HTR-8/SVneo (cell line): ENCODE measurements around the gene SYP.
"Not testable (repeated sequence)": the region's sequence is repeated elsewhere in the genome, so short reads cannot be mapped to it uniquely, and the experiment has no call there.

ENCODE experiments used
- DNase-seq: peaks from one replicate; pipeline ENCODE4 v3.0.0; 2011; ENCODE audit warnings: low spot score, mixed read lengths; ENCODE audit not compliant: insufficient read length
- FAIRE-seq: peaks from 2 replicates; lab custom pipeline; 2011; peaks lifted over from hg19 to GRCh38; lab: Jason Lieb, UNC

SYP gene

DNA sequence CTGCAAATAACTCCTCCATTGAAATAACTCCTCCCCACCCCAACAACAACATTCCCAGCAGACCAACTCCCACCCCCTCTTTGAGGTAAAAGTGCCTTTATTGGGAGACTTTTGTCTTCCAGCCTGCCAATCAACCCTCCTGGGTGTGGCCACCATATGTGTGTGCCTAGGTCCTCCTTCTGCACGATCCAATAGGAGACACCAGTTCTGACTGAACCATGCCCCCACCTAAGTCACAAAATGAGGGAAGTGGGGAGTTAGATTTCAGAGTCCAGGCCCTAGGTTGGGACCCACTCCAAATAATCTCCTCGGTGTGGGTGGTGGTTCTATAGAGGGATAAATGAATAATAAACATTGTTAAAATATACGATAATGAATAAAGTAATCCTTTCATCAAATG lies 25.3 kb downstream of the SYP start:
- DNase-seq (no peak), FAIRE-seq (no peak)

DNA sequence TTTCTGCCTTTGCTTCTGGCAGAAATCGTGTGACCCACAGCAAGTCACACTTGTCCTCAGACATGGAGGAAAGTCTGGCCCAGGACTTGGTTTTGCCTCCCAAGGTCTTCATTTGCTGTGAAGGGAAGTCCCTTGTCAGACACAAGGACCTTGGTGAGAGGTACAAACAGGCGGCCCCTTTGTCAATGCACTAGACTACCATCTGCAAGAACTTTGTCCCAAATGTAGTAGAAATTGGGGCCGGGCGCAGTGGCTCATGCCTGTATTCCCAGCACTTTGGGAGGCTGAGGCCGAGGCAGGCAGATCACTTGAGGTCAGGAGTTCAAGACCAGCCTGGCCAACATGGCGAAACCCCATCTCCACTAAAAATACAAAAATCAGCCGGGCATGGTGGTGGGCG lies 26.4 kb downstream of the SYP start:
- DNase-seq, FAIRE-seq: not testable (repeated sequence)

DNA sequence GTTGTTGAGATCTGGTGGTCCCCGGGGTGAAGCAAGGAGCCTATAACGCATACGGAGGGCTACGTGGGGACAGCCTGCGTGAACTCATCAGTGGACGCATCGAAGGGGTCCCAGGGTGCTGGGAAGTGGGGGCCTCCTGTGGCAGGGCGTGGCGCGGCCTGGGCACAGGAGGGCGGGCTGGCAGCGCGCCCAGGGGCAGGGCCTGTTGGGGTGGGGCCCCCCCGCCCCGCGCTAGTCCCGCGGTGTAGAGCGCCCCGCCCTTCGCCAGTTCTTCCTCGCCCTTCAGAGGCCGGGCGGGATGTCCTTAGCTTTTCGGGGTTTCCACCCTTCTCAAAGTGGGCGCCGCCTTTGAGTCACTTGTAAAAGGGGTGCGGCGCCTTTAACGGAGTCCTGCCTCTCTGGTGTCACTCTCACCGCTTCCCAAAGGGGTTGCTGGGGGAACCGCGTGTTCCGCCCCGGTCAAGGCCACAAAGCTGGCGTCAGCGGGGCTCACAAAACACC lies 27.7 kb downstream of the SYP start:
- DNase-seq: no peak
- FAIRE-seq: no peak

DNA sequence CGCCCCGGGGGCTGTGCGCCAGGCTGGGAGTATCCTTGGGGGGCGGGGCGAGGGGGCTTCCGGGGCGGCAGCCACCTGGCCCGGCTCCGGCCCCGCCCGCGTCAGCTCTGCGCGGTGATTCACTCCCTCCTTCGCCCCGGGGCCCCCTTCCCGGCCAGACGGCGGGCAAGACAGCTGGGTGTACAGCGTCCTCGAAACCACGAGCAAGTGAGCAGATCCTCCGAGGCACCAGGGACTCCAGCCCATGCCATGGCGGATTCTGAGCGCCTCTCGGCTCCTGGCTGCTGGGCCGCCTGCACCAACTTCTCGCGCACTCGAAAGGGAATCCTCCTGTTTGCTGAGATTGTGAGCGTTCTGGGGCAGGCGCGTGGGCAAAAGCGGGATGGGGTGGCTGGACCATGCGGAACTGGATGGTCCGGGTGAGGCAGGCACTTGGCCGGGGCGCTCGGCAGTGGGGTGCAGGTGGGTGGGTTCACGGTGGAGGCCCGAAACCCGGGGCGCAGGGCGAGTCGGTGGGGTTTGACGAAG lies 28.2 kb downstream of the SYP start, which contains the start of gene PLP2:
PLP2 (plus strand) TSS at position 147 of the 528 bp plus-strand sequence; CDS start at position 250, 103 bp downstream.
- FAIRE-seq (no peak), DNase-seq (peak; percentile 56)

DNA sequence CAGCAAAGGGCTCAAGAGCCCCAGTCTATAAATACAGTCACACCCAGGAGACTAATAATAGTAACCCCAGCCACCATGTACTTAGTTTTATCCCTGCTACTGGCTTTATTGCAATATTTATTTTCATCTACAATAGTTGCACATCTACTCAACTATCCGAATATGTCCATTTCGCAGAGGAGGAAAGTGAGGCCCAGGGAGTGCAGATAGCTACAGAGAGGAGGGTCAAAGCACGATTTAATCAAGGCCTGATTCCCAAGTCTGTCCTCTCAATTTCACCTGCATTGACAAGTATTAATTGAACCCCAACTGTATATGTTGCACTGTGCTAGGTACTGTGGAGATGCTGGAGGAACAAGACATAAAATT lies 32.3 kb downstream of the SYP start:
- FAIRE-seq (no peak), DNase-seq (no peak)

DNA sequence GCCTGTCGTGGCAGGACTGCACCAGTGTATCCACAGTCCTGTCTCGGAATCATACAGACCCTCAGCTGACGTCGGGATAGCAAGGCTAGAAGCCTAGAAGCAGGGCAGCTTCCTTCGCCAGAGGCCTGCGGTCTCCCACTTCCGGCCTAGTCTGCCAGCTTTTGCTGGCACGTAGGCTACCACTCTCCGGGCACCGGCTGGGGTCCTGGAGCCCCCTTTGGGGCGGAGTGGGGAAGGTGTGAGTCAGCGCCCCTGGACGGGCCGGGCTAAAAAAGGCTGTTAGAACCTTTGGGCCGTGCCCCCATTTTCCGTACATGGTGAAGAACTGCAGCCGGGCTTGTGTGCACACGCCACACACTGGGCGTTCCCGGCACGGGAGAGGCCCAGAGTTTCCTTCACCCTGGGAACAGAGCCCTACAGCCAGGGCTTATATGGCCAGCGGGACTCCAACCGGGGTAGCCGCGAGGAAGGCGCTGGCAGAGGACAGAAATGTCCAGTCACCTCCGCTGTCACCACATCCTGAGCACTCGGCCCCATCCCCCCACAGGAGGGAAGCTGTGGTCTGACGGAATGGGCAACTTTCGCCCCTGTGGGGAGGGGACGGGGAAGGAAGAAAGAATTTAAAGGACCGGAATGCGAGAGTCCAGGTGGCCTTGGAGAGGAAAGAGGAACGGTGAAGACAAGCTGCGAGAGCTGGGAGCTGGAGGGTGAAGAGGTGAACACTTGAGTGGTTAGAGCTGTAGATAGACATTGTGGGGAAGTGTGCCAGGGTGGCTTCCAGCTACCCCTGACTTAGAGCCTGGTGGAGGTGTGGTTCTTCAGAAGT lies 32.9 kb downstream of the SYP start:
- no peak for FAIRE-seq
- no peak for DNase-seq

DNA sequence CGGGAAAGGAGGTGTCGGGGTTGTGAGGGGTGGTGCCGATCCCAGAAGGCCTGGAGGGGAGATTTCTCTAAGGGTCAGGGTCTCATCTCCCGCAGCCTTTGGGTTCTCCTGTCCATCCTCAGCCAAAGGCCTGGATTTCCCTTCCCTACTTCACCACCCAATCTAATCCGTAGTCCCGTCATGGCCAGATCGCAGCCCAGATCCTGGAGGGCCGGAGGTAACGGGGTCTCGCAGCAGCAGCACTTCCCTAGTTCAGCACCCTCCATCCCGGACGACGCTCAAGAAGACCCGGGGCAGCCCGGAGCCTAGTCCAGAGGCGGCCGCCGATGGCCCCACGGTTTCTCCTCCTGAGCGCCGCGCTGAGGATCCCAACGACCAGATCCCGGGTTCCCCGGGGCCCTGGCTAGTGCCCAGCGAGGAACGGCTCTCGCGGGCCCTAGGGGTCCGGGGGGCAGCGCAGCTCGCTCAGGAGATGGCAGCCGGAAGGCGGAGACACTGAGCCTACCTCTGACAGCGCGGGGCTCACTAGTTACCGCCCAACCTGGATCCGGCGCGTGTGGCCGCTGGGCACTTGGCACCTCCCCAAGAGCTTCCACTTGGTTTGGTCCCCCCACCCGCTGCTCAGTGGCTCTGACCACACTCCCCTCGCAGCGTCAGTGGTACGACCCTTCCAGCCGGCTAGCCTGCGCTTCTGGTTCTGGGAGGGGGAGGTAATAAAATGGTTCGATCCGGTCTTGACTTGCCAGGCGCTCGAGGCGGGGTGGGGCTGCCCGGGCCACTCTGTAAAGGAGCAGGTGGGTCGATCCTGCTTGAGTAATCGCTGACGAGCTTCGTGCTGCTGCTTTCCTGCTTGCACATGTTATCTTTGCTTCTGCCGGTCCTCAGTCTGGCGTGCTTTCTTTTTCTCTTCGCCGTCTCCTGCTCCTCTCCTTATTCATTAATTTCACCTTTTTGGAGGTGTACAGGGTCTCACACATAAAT lies 33.8 kb downstream of the SYP start:
- no peak for FAIRE-seq
- no peak for DNase-seq

DNA sequence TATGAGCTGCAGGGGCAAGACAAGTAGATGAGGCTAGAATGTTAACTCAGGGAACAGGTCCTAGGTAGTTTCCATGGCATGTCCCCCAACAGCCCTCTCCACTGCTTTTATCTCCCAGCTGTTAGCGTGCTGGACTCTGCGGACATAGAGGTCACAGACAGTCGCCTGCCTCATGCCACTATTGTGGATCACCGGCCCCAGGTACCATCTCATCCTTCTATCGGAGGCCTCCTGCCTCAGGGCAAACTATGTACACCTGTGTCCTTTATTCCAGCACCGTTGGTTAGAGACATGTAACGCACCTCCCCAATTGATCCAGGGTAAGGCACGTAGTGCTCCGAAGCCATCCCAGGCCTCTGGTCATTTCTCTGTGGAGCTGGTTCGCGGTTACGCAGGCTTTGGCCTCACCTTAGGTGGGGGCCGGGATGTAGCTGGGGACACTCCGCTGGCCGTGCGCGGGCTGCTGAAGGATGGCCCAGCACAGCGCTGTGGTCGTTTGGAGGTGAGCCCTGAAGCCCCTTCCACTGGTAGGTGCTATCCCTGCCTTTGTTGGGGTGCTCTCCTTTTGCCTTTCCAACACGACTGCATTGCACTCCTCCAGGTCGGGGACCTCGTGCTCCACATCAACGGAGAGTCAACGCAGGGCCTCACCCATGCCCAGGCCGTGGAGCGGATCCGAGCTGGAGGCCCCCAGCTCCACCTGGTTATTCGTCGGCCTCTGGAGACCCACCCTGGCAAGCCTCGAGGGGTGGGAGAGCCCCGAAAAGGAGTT lies 35.2 kb downstream of the SYP start:
- no peak for FAIRE-seq
- DNase-seq: no peak

DNA sequence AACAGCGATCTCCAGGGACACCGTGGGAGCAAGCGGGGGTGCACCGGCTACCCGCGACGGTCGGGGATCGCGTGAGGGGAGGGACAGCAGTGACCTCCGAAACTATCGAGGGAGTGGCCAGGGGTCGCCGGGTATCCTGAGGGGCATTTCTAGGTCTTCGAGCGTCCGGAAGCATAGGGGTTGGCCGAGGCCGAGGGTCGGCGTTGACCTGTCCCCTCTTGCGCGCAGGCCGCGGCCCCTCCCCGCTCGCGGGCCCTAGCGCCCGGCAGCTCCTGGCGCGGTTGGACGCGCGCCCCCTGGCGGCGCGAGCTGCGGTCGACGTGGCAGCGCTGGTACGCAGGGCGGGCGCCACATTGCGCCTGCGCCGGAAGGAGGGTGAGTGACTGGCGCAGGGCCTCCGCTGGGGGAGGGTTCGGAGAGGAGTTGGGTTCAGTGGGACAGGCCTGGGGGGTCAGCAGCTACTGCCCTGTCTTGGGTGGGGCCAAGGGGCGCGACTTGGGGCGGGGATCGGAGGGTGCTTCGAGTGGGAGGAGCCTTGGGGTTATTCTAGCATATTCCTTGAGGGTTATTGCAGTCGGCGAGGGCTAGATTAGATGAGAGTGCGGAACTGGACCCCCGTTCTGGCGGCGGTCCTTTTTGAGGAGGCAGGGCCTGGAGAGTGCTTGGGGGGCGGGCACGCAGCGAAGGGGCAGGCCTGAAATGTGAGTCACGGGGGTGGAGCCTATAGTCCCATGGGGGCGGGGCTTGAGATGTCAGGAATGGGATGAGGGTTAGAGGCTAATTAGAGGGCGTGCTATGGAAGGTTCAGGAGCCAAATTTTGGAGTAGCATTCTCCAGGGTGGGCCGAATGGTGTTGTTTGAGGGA lies 36.2 kb downstream of the SYP start:
- peak; percentile 70 for FAIRE-seq
- DNase-seq: peak; percentile 60

DNA sequence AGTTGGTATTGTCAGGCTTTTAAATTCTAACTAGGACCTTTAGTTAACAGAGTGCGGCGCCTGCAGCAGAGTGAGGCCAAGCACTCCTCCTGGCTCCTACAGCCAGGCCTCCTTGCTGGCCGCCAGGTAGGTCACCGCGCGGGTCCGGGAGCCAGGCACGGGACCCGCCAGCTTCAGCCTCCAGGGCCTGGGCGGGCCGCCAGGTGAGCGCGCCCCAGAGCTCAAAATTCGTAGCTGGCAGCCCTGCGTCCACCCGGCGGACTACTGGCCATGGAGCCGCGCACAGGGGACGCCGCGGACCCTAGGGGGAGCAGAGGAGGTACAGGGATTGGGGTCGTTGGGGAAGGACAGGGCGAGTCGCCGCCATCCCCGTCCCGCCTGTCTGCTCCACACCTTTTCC lies 37.4 kb downstream of the SYP start, which contains the start of gene MAGIX:
MAGIX (plus strand) TSS at position 139 of the 400 bp plus-strand sequence; CDS start at position 271, 132 bp downstream.
- DNase-seq (no peak), FAIRE-seq (no peak)

DNA sequence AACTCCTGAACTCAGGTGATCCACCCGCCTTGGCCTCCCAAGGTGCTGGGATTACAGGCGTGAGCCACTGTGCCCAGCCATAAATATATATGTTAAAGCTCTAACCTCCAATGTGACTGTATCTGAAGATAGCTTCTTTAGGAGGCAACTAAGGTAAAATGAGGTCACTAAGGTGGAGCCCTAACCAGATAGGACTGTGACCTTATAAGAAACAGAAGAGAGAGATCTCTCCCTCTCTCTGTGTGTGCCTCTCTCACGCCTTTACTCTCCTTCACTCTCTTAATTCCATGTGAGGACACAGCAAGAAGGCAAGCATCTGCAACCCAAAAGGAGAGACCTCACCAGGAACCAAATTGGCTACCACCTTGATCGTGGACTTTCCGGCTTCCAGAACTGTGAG lies 38.4 kb downstream of the SYP start:
- FAIRE-seq: no peak
- no peak for DNase-seq

DNA sequence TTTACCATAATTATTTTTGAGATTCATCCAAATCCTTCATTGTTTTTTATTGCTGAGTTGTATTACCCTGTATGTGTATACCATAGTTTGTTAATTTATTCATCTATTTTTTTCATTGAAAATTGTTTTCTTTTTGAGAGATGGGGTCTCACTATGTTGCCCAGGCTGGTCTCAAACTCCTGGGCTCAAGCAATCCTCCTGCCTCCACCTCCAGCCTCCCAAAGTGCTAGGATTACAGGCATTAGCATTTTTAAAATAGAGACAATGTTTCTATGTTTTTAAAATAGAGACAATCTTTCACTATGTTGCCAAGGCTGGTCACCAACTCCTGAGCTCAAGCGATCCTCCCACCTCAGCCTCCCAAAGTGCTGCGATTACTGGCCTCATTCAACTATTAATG lies 39.1 kb downstream of the SYP start:
- FAIRE-seq: no peak

DNA sequence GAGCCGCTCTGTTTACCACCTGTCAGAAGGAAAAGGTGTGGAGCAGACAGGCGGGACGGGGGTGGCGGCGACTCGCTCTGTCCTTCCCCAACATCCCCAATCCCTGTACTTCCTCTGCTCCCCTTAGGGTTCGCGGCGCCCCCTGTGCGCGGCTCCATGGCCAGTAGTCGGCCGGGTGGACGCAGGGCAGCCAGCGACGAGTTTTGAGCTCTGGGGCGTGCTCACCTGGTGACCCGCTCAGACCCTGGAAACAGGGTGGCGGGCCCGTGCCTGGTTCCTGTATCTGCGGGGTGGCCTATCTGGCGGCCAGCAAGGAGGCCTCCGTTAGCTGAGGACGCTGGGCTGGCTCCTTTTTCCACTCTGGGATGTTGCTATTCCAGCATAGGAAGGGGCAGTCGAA lies 42.8 kb downstream of the SYP start:
- no peak for FAIRE-seq
- no peak for DNase-seq

More for the DNA sequence above, 39.1 kb downstream of the SYP start:
- no peak for DNase-seq

DNA sequence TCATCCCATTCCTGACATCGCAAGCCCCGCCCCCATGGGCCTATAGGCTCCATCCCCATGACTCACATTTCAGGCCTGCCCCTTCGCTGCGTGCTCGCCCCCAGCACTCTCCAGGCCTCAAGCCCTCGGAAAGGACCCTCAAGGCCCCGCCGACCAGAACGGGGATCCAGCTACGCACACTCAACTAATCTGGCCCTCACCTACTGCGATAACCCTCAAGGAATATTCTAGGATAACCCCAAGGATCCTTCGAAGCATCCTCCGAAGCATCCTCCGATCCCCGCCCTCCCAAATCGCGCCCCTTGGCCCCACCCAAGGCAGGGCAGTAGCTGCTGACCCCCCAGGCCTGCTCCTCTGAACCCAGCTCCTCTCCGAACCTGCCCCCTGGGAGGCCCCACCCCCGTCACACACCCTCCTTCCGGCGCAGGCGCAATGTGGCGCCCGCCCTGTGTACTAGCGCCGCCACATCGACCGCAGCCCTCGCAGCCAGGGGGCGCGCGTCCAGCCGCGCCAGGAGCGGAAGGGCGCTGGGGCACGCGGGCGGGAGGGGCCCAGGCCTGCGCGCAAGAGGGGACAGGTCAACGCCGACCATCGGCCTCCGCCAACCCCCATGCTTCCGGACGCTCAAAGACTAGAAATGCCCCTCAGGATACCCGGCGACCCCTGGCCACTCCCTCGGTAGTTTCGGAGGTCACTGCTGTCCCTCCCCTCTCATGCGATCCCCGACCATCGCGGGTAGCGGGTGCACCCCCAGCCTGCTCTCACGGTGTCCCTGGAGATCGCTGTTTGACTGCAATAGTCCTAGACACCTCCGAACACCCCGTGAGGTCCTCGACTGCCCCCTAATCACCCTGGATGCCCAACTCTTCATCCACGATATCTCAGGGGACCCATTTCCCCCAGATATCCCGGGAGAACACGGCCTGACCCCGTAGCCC lies 43.8 kb downstream of the SYP start:
- DNase-seq (peak; percentile 65), FAIRE-seq (no peak)

DNA sequence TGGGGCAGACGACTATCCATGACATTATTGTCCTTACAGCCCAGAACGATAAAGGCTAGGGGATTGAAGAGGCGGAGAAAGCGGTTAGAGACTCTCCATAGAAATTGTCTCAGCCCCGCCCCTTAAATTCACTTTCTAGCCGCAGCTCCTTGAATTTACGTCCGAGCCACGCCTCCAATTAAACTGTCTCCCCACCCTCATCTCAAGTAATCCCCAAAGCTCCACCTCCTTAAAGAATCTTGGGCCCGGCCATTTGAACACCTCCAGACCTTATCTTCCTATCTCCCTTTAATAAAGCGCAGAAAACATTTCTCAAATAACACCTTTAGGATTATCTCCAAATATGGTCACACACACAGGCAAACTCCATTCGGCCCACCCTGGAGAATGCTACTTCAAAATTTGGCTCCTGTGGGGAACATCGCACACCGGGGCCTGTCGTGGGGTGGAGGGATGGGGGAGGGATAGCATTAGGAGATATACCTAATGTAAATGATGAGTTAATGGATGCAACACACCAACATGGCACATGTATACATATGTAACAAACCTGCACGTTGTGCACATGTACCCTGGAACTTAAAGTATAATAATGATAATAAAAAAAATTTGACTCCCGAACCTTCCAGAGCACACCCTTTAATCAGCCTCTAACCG lies 44.6 kb downstream of the SYP start:
- DNase-seq (no peak), FAIRE-seq (no peak)

DNA sequence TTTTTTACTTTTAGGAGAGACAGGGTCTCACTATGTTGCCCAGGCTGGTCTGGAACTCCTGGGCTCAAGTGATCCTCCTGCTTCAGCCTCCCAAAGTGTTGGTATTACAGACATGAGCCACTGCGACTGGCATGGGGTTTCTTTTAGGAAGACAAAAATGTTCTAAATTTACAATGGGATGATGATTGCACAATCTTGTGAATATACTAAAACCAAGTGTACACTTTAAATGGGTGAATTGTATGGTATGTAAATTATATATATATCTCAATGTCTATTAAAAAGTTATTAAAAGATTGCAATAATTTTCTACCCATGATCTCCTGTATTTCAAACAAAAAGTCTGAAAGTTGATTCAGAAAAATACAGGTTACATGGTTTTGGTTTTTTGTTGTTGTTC lies 46.5 kb downstream of the SYP start:
- FAIRE-seq (no peak), DNase-seq (no peak)

DNA sequence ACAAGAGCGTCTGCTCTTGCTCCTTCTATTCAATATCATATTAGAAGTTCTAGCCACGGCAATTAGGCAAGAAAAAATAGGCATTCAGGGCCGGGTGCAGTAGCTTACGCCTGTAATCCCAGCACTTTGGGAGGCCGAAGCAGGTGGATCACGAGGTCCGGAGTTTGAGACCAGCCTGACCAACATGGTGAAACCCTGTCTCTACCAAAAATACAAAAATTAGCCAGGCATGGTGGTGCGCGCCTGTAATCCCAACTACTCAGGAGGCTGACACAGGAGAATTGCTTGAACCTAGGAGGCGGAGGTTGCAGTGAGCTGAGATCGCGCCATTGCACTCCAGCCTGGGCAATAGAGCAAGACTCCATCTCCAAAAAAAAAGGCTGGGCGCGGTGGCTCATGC lies 50.7 kb downstream of the SYP start:
- FAIRE-seq, DNase-seq: not testable (repeated sequence)
